A204.1 (cell line): ENCODE results near the gene PTCHD4.
"Not testable (repeated sequence)": the region's sequence is repeated elsewhere in the genome, so short reads cannot be mapped to it uniquely, and the experiment has no call there.

ENCODE experiments used
- FAIRE-seq: peaks from 2 replicates; lab custom pipeline; 2012; peaks lifted over from hg19 to GRCh38; lab: Jason Lieb, UNC

The PTCHD4 gene

GRCh38 chr6:48111143-48111506 is at the start of gene PTCHD4:
PTCHD4 (minus strand) TSS chr6:48111197; CDS start chr6:48068957, 42,240 bp downstream.
- peak; percentile 9 for FAIRE-seq

- no peak for FAIRE-seq
Observed at GRCh38 chr6:48151142-48151541, 40.1 kb upstream of the PTCHD4 start.

GRCh38 chr6:48150701-48151100 is 39.7 kb upstream of the PTCHD4 start:
- no peak for FAIRE-seq

GRCh38 chr6:48147051-48147450 is 36.1 kb upstream of the PTCHD4 start:
- no peak for FAIRE-seq

GRCh38 chr6:48144021-48144420 is 33.0 kb upstream of the PTCHD4 start:
- FAIRE-seq: no peak

- no peak for FAIRE-seq
Observed at GRCh38 chr6:48141975-48142374, 31.0 kb upstream of the PTCHD4 start.

GRCh38 chr6:48139818-48140614 is 29.0 kb upstream of the PTCHD4 start:
- peak; percentile 27 for FAIRE-seq

GRCh38 chr6:48136856-48137255 is 25.9 kb upstream of the PTCHD4 start:
- FAIRE-seq: no peak

GRCh38 chr6:48135323-48136084 is 24.5 kb upstream of the PTCHD4 start:
- FAIRE-seq: no peak

- FAIRE-seq: no peak
Observed at GRCh38 chr6:48134246-48134645, 23.2 kb upstream of the PTCHD4 start.

GRCh38 chr6:48123601-48124000 is 12.6 kb upstream of the PTCHD4 start:
- FAIRE-seq: no peak

GRCh38 chr6:48121983-48122749 is 11.2 kb upstream of the PTCHD4 start:
- FAIRE-seq: not testable (repeated sequence)

- FAIRE-seq: no peak
Observed at GRCh38 chr6:48116699-48117645, 6.0 kb upstream of the PTCHD4 start.

GRCh38 chr6:48113130-48113529 is 2.1 kb upstream of the PTCHD4 start:
- no peak for FAIRE-seq

GRCh38 chr6:48111575-48111974 is 578 bp upstream of the PTCHD4 start:
- FAIRE-seq: no peak

GRCh38 chr6:48110436-48111142 is 408 bp downstream of the PTCHD4 start:
- FAIRE-seq: peak; percentile 86

GRCh38 chr6:48109944-48110343 is 1.1 kb downstream of the PTCHD4 start:
- FAIRE-seq: peak; percentile 46

- not testable (repeated sequence) for FAIRE-seq
Observed at GRCh38 chr6:48102476-48103195, 8.4 kb downstream of the PTCHD4 start.

- no peak for FAIRE-seq
Observed at GRCh38 chr6:48101290-48101689, 9.7 kb downstream of the PTCHD4 start.

- no peak for FAIRE-seq
Observed at GRCh38 chr6:48100588-48100895, 10.5 kb downstream of the PTCHD4 start.
